Breast epithelium (tissue), 4 donors: ENCODE data around the gene AGAP3. TPM values are rescaled to one million over a fixed set of nuclear protein-coding genes. Genes with fewer than 3 reads are reported as not detected.

Experiments
- DNase-seq, 2 donors: peaks; one replicate each; pipeline ENCODE4 v3.0.0-alpha.2; 2019; ENCODE audit warnings: low spot score in 2 of 2
- H3K27ac ChIP-seq, 2 donors: fragments of 200-600 bp; sonication (generic) in 1 of 2; one replicate each; pipeline ENCODE4 v1.5.1; 2016 to 2019; ENCODE audit warnings: mild to moderate bottlenecking in 1 of 2
- H3K27me3 ChIP-seq, 2 donors: fragments of 200-600 bp; sonication (generic) in 1 of 2; one replicate each; pipeline versions ENCODE4 v1.5.1 to v1.6.0; 2017 to 2019; ENCODE audit warnings: control low read depth in 1 of 2, mild to moderate bottlenecking in 1 of 2
- H3K36me3 ChIP-seq: fragments of 200-600 bp; one replicate; pipeline ENCODE4 v1.5.1; 2019
- H3K4me1 ChIP-seq, 2 donors: fragments of 200-600 bp; sonication (generic); one replicate each; pipeline ENCODE4 v1.5.1; 2016 to 2019; ENCODE audit warnings: control low read depth in 1 of 2
- H3K4me3 ChIP-seq, 3 donors: fragments of 200-600 bp; sonication (generic); 1 replicate in 2 of 3; 2 replicates in 1 of 3; pipeline ENCODE4 v1.5.1; 2016 to 2019; ENCODE audit warnings: mild to moderate bottlenecking in 3 of 3, moderate library complexity in 2 of 3
- H3K9me3 ChIP-seq, 2 donors: fragments of 200-600 bp; sonication (generic) in 1 of 2; one replicate each; pipeline ENCODE4 v1.5.1; 2016 to 2019; ENCODE audit warnings: control low read depth in 1 of 2
- POLR2A ChIP-seq: fragments of 450-650 bp; IDR thresholded peaks from one replicate; pipeline ENCODE4 v1.6.1; 2016; ENCODE audit warnings: antibody characterized with exemption, mild to moderate bottlenecking, moderate library complexity
- POLR2AphosphoS5 ChIP-seq, 3 donors: sonication (generic); formaldehyde crosslinking; IDR thresholded peaks; one replicate each; pipeline ENCODE4 v1.6.1; 2017; ENCODE audit warnings: antibody characterized with exemption in 3 of 3
- intact Hi-C: fragments of 100-400 bp; cut with DNase I; formaldehyde crosslinking; loops from one replicate; pipeline ENCODE4 v1.15.1; 2023; ENCODE audit warnings: low total_unique reads
- total RNA-seq, 3 donors: library from RNA; depleted of rRNA; stranded (reverse); fragments of >200 nt; gene quantifications; one replicate each; pipeline ENCODE4 v1.1.0, GENCODE V29; 2016
- TF ChIP-seq, protein P1 (sequence below), 3 donors: fragments of 450-650 bp; IDR thresholded peaks; one replicate each; pipeline ENCODE4 v1.5.1; 2016 to 2017; ENCODE audit warnings: antibody characterized with exemption in 3 of 3, mild to moderate bottlenecking in 3 of 3, moderate library complexity in 3 of 3

The AGAP3 gene
- total RNA-seq, 3 donors from 2014 or later = 47.2 to 58.1 (median 55.1) TPM

- no peak for DNase-seq
- intact Hi-C loops = no loop called here
- no peaks in the 10 kb centered on the region for H3K27me3 ChIP-seq
- peaks cover 20 to 24% of the 10 kb centered on the region in 2 donors for H3K4me1 ChIP-seq
- no peaks in the 10 kb centered on the region for H3K36me3 ChIP-seq
- TF ChIP-seq POLR2A (no peak), POLR2AphosphoS5 (IDR thresholded peaks at IDR 0.05) (no peak)
- TF ChIP-seq, protein P1, sequence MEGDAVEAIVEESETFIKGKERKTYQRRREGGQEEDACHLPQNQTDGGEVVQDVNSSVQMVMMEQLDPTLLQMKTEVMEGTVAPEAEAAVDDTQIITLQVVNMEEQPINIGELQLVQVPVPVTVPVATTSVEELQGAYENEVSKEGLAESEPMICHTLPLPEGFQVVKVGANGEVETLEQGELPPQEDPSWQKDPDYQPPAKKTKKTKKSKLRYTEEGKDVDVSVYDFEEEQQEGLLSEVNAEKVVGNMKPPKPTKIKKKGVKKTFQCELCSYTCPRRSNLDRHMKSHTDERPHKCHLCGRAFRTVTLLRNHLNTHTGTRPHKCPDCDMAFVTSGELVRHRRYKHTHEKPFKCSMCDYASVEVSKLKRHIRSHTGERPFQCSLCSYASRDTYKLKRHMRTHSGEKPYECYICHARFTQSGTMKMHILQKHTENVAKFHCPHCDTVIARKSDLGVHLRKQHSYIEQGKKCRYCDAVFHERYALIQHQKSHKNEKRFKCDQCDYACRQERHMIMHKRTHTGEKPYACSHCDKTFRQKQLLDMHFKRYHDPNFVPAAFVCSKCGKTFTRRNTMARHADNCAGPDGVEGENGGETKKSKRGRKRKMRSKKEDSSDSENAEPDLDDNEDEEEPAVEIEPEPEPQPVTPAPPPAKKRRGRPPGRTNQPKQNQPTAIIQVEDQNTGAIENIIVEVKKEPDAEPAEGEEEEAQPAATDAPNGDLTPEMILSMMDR (IDR thresholded peaks at IDR 0.05) = no peak
- H3K4me3 ChIP-seq = peak overlapping the region; percentile 81 to 98 (median 86)
- no peaks in the 10 kb centered on the region for H3K9me3 ChIP-seq
- H3K27ac ChIP-seq = peak overlapping the region; percentile 97 to 100
Measured at GRCh38 chr7:151058781-151059366, 27.4 kb upstream of the AGAP3 start.

GRCh38 chr7:151059367-151060112 is 26.7 kb upstream of the AGAP3 start, which contains the start of gene SLC4A2:
Gene SLC4A2 (plus strand): TSS chr7:151059589. CDS start chr7:151061988, 2,399 bp downstream.
- H3K9me3 ChIP-seq = no peaks in the 10 kb centered on the region
- DNase-seq = peak; percentile 65 to 71
- intact Hi-C loops = no loop called here
- TF ChIP-seq, protein P1 (IDR thresholded peaks at IDR 0.05) = peak in 2 of 3 donors; percentile 9 to 29
- TF ChIP-seq POLR2A = no peak
- H3K27ac ChIP-seq = peak within 1 kb of the TSS; percentile 97 to 100
- peaks cover 20 to 24% of the 10 kb centered on the region in 2 donors for H3K4me1 ChIP-seq
- H3K36me3 ChIP-seq = no peaks in the 10 kb centered on the region
- peak within 1 kb of the TSS; percentile 81 to 98 (median 86) for H3K4me3 ChIP-seq
- H3K27me3 ChIP-seq = no peaks in the 10 kb centered on the region

GRCh38 chr7:151060113-151060415 is 26.2 kb upstream of the AGAP3 start:
- TF ChIP-seq, protein P1 (IDR thresholded peaks at IDR 0.05) = no peak
- peak in 1 of 3 donors; percentile 2 for TF ChIP-seq POLR2AphosphoS5 (IDR thresholded peaks at IDR 0.05)
- TF ChIP-seq POLR2A = no peak
- Histone ChIP-seq H3K27me3 (no peaks in the 10 kb centered on the region), H3K27ac (peak overlapping the region; percentile 97 to 100), H3K4me3 (peak overlapping the region; percentile 81 to 98 (median 86)), H3K36me3 (no peaks in the 10 kb centered on the region), H3K4me1 (peaks cover 20 to 24% of the 10 kb centered on the region in 2 donors), H3K9me3 (no peaks in the 10 kb centered on the region)
- DNase-seq = peak in 1 of 2 donors; percentile 43
- intact Hi-C loops = no loop called here

GRCh38 chr7:151060416-151061212 is 25.7 kb upstream of the AGAP3 start:
- no peaks in the 10 kb centered on the region for H3K36me3 ChIP-seq
- DNase-seq = no peak
- no peaks in the 10 kb centered on the region for H3K27me3 ChIP-seq
- no peaks in the 10 kb centered on the region for H3K9me3 ChIP-seq
- H3K4me3 ChIP-seq = peak overlapping the region; percentile 81 to 98 (median 86)
- peaks cover 20 to 24% of the 10 kb centered on the region in 2 donors for H3K4me1 ChIP-seq
- H3K27ac ChIP-seq = peak overlapping the region; percentile 97 to 100
- intact Hi-C loops = no loop called here
- TF ChIP-seq POLR2A (no peak), POLR2AphosphoS5 (IDR thresholded peaks at IDR 0.05) (no peak)
- TF ChIP-seq, protein P1 (IDR thresholded peaks at IDR 0.05) = no peak
